K562 (cell line): Measurements from ENCODE around the gene LCLAT1. TPM values are rescaled to one million over a fixed set of nuclear protein-coding genes. Genes with fewer than 3 reads are reported as not detected.
A peak's percentile ranks its signal among the peaks of the same experiment; 100 is the strongest.

Experiments used
- ATAC-seq: fragments of 200-7000 bp; cut with Tn5 transposase; 3 replicates; pipeline ENCODE4 v1.9.1; 2020; ENCODE audit warnings: moderate library complexity
- BruUV-seq: library from RNA; stranded (reverse); fragments of 400-500 nt; replicated peaks from 2 replicates; lab custom pipeline; 2021; lab: Mats Ljungman, UMichigan
- CTCF ChIA-PET: fragments of 300-600 bp; formaldehyde crosslinking; extraction: SDS; loops from one replicate; lab custom pipeline; 2021; ENCODE audit warnings: low intra/inter-chr PET ratio; lab: Yijun Ruan, JAX
- POLR2A ChIA-PET: fragments of 300-600, 350-650 bp; sonication (Branson Sonifier 250); formaldehyde crosslinking; extraction: SDS; loops from one replicate; lab custom pipeline; 2021; ENCODE audit warnings: antibody characterized with exemption, inconsistent platforms; lab: Yijun Ruan, JAX
- DNase-seq, 4 experiments: peaks; one replicate each; pipeline versions ENCODE4 v3.0.0 to v3.0.0-alpha.2; 2011 to 2018; ENCODE audit warnings: low spot score in 3 of 4, mixed read lengths in 3 of 4; ENCODE audit errors: extremely low read depth in 1 of 4
- FAIRE-seq: peaks from 2 replicates; lab custom pipeline; 2011; peaks lifted over from hg19 to GRCh38; lab: Jason Lieb, UNC
- H2AFZ ChIP-seq: 2 replicates; pipeline ENCODE4 v1.6.0; 2011; ENCODE audit warnings: low read depth, low read length, control low read depth, inconsistent platforms
- H3K27ac ChIP-seq: fragments of 200-600 bp; 3 replicates; pipeline ENCODE4 v1.8.0; 2011; ENCODE audit warnings: low read depth, mild to moderate bottlenecking, control low read depth, inconsistent platforms, low read length, moderate library complexity, mixed read lengths; ENCODE audit errors: extremely low read depth
- H3K27me3 ChIP-seq, 2 experiments: fragments of 300-600 bp in 1 of 2; 2 replicates in 1 of 2; 3 replicates in 1 of 2; pipeline versions ENCODE4 v1.6.0 to v1.8.0; 2011; ENCODE audit warnings: inconsistent platforms in 2 of 2, low read length in 2 of 2, mild to moderate bottlenecking in 1 of 2, mixed read lengths in 1 of 2, moderate library complexity in 1 of 2; ENCODE audit not compliant: control insufficient read depth in 2 of 2, insufficient read depth in 2 of 2
- H3K36me3 ChIP-seq: fragments of 300-600 bp; 3 replicates; pipeline ENCODE4 v1.8.0; 2011; ENCODE audit warnings: mild to moderate bottlenecking, low read length, inconsistent platforms; ENCODE audit not compliant: control insufficient read depth, insufficient read depth
- H3K4me1 ChIP-seq, 2 experiments: fragments of 200-600 bp in 1 of 2; replicated peaks in 1 of 2; 2 replicates in 1 of 2; 3 replicates in 1 of 2; pipeline versions ENCODE4 v1.5.1 to v1.8.0; 2011; ENCODE audit warnings: inconsistent platforms in 2 of 2, low read length in 2 of 2, mild to moderate bottlenecking in 1 of 2, mixed read lengths in 1 of 2, moderate library complexity in 1 of 2; ENCODE audit not compliant: control insufficient read depth in 2 of 2, insufficient read depth in 2 of 2
- H3K4me2 ChIP-seq: 2 replicates; pipeline ENCODE4 v1.6.1; 2011; ENCODE audit warnings: low read length, control low read depth, inconsistent platforms, mixed read lengths; ENCODE audit not compliant: insufficient read depth
- H3K4me3 ChIP-seq: fragments of 200-600 bp; sonication (generic), shearing (Covaris generic); 2 replicates; pipeline ENCODE4 v1.5.1; 2016; ENCODE audit warnings: control low read depth, inconsistent platforms
- H3K79me2 ChIP-seq: fragments of 200-600 bp; 3 replicates; pipeline ENCODE4 v1.8.0; 2011; ENCODE audit warnings: low read length, inconsistent platforms; ENCODE audit not compliant: control insufficient read depth, insufficient read depth
- H3K9ac ChIP-seq, 2 experiments: 2 replicates each; pipeline versions ENCODE4 v1.6.0 to v1.6.1; 2011; ENCODE audit warnings: low read depth in 2 of 2, low read length in 2 of 2, control low read depth in 1 of 2, inconsistent platforms in 1 of 2, mild to moderate bottlenecking in 1 of 2, mixed read lengths in 1 of 2; ENCODE audit not compliant: insufficient read depth in 1 of 2
- H3K9me1 ChIP-seq: one replicate; pipeline ENCODE4 v1.6.0; 2011; ENCODE audit warnings: inconsistent platforms, mild to moderate bottlenecking, low read length, moderate library complexity; ENCODE audit not compliant: control insufficient read depth, insufficient read depth
- H3K9me3 ChIP-seq: replicated peaks from 2 replicates; pipeline ENCODE4 v1.5.1; 2011; ENCODE audit warnings: low read depth, low read length, inconsistent platforms; ENCODE audit not compliant: control insufficient read depth, insufficient read depth
- H4K20me1 ChIP-seq: replicated peaks from 2 replicates; pipeline ENCODE4 v1.6.1; 2011; ENCODE audit warnings: low read length, inconsistent platforms, mixed read lengths; ENCODE audit not compliant: control insufficient read depth, insufficient read depth
- ATF3 ChIP-seq, 2 experiments: fragments of 450-650 bp in 1 of 2; sonication (generic) in 1 of 2; formaldehyde crosslinking in 1 of 2; IDR thresholded peaks in 1 of 2; conservative IDR thresholded peaks in 1 of 2; 2 replicates each; pipeline versions ENCODE4 v1.6.1 to v1.8.1; 2016 to 2023; ENCODE audit warnings: mild to moderate bottlenecking in 2 of 2, moderate library complexity in 2 of 2, inconsistent platforms in 1 of 2, missing genetic modification reagents in 1 of 2
- CEBPG ChIP-seq, 3 experiments: fragments of 200-800 bp in 1 of 3; sonication (Bioruptor generic) in 1 of 3; sonication (generic) in 1 of 3; formaldehyde crosslinking in 1 of 3; IDR thresholded peaks in 2 of 3; conservative IDR thresholded peaks in 1 of 3; 2 replicates each; pipeline versions ENCODE4 v1.6.1 to v1.8.0; 2016 to 2022; ENCODE audit warnings: missing compliant biosample characterization in 2 of 3, missing genetic modification characterization in 2 of 3, mild to moderate bottlenecking in 1 of 3, missing genetic modification reagents in 1 of 3
- E2F5 ChIP-seq: sonication (generic); formaldehyde crosslinking; IDR thresholded peaks from 2 replicates; pipeline ENCODE4 v1.8.0; 2022; ENCODE audit warnings: mild to moderate bottlenecking, missing genetic modification reagents
- POLR2A ChIP-seq: fragments of 450-650 bp; conservative IDR thresholded peaks from 2 replicates; pipeline ENCODE4 v1.6.1; 2016
- WGBS: fragments of 100-300 bp; shearing (Covaris generic); methylation state at CpG from one replicate; pipeline ENCODE4 v1.1.6; 2016; ENCODE audit warnings: low coverage, mixed read lengths; ENCODE audit not compliant: insufficient coverage; ENCODE audit errors: missing lambda C conversion rate; 5-methylcytosine and 5-hydroxymethylcytosine counted together
- in situ Hi-C: fragments of 300-500 bp; cut with MboI; formaldehyde crosslinking; loops from 4 replicates; pipeline ENCODE4 v1.15.0; 2018; ENCODE audit warnings: inconsistent platforms, mixed read lengths
- intact Hi-C: fragments of 100-400 bp; cut with micrococcal nuclease; formaldehyde crosslinking; loops from 2 replicates; pipeline ENCODE4 v1.14.2; 2022
- polyA plus RNA-seq, 8 experiments: library from polyadenylated mRNA; depleted of rRNA in 4 of 8; stranded (reverse) in 5 of 8; unstranded in 3 of 8; fragments of >200 nt; fragmentation: Nextera tagmentation in 2 of 8; fragmentation: Illumina TruSeq in 1 of 8; extraction: Ambion mirVana in 2 of 8; extraction: Trizol in 1 of 8; gene quantifications; 2 replicates each; pipeline versions ENCODE4 v1.2.1 to v1.2.3, GENCODE V29; 2011 to 2014; ENCODE audit warnings: inconsistent platforms in 1 of 8, missing spikeins in 1 of 8
- total RNA-seq, 7 experiments: library from RNA; depleted of rRNA in 6 of 7; stranded (reverse); fragments of >200 nt in 6 of 7; fragmentation: Illumina TruSeq in 2 of 7; extraction: Trizol in 2 of 7; gene quantifications; 2 replicates each; pipeline versions ENCODE4 v1.2.1 to v1.2.3, GENCODE V29; 2011 to 2021; ENCODE audit warnings: low replicate concordance in 1 of 7

The LCLAT1 gene
- total and polyA plus RNA-seq, 9 of the 15 experiments (the other 6 are each of a cell fraction or from before 2014, with no cell fraction given), result 8.9 to 63.3 (median 25.4) TPM

GRCh38 chr2:30398084-30398873 is 48.8 kb upstream of the LCLAT1 start:
- H3K4me3 ChIP-seq, result no peak overlapping the region
- H3K79me2 ChIP-seq, result no peaks in the 10 kb centered on the region
- WGBS, result 6% methylated on average over 4 of the region's 4 CpGs
- H3K9me1 ChIP-seq, result no peaks in the 10 kb centered on the region
- no TSS peak for BruUV-seq
- no peaks in the 10 kb centered on the region for H3K9me3 ChIP-seq
- ATAC-seq (no peak), FAIRE-seq (no peak), DNase-seq (no peak)
- no peaks in the 10 kb centered on the region for H3K36me3 ChIP-seq
- intact Hi-C loops (no loop called here), in situ Hi-C loops (no loop called here)
- H3K9ac ChIP-seq, result no peak overlapping the region
- ChIA-PET POLR2A (no interaction called here), CTCF (no interaction called here)
- no peak overlapping the region for H2AFZ ChIP-seq
- TF ChIP-seq CEBPG (CRISPR knock-in tag; IDR thresholded peaks at IDR 0.05) (no peak), CEBPG (tag; conservative IDR thresholded peaks at IDR 0.05 in 1 of 2, IDR thresholded peaks at IDR 0.05 in 1 of 2) (peak in 1 of 2 experiments; percentile 55; a peak in 2 of 4 replicates), POLR2A (no peak), ATF3 (IDR thresholded peaks at IDR 0.05) (peak; percentile 44; the same call in 1 of the 2 replicates), ATF3 (CRISPR knock-in tag; conservative IDR thresholded peaks at IDR 0.05) (no peak), E2F5 (CRISPR knock-in tag) (no peak)
- TF ChIP-seq, all 486 proteins: peak for 2
- no peak overlapping the region for H3K27ac ChIP-seq
- H3K27me3 ChIP-seq, result peaks cover 28 to 29% of the 10 kb centered on the region in 2 experiments
- H3K4me1 ChIP-seq, result no peaks in the 10 kb centered on the region
- H4K20me1 ChIP-seq, result no peaks in the 10 kb centered on the region
- no peak overlapping the region for H3K4me2 ChIP-seq
